ENCODE results near the gene SPNS1. TPM values are rescaled to one million over a fixed set of nuclear protein-coding genes. Genes with fewer than 3 reads are reported as not detected.

Gene SPNS1
- total and polyA plus RNA-seq, 4 donors = 11.5 to 20.5 (median 15.7) TPM

- DNase-seq (ENCODE audit: low spot score) = no peak
- Histone ChIP-seq H3K4me1 (ENCODE audit: control insufficient read depth in 4 of 4, insufficient read depth in 4 of 4, low read length in 3 of 4) (peaks cover 0 to 7% (median 2%) of the 10 kb centered on the region in 4 donors), H3K4me3 (ENCODE audit: low read depth in 1 of 3, low read length in 3 of 3) (no peak overlapping the region), H3K9me3 (ENCODE audit: control insufficient read depth in 4 of 4, low read length in 3 of 4) (no peaks in the 10 kb centered on the region), H3K9ac (ENCODE audit: low read depth in 1 of 2, low read length in 2 of 2) (no peak overlapping the region), H3K36me3 (ENCODE audit: control insufficient read depth in 4 of 4, insufficient read depth in 3 of 4, low read depth in 1 of 4, low read length in 3 of 4) (no peaks in the 10 kb centered on the region), H3K27ac (ENCODE audit: low read depth in 1 of 2, low read length in 2 of 2) (no peak overlapping the region), H3K27me3 (ENCODE audit: control insufficient read depth in 4 of 4, insufficient read depth in 4 of 4, low read length in 3 of 4) (no peaks in the 10 kb centered on the region)
- WGBS = 89% methylated on average over 3 of the region's 3 CpGs
- no peak for TF ChIP-seq RXRA (IDR thresholded peaks at IDR 0.05)
- no peak for TF ChIP-seq HNF4G (IDR thresholded peaks at IDR 0.05)
- TF ChIP-seq RAD21 (IDR thresholded peaks at IDR 0.05) = no peak
- TF ChIP-seq FOXA1 (IDR thresholded peaks at IDR 0.05) = no peak
- no peak for TF ChIP-seq EGR1 (IDR thresholded peaks at IDR 0.05; ENCODE audit: low read depth in 2 of 2)
- no peak for TF ChIP-seq TAF1 (conservative IDR thresholded peaks at IDR 0.05)
- TF ChIP-seq MAX (IDR thresholded peaks at IDR 0.05) = no peak
- no peak for TF ChIP-seq YY1 (IDR thresholded peaks at IDR 0.05)
- no peak for TF ChIP-seq SP1 (IDR thresholded peaks at IDR 0.05)
- TF ChIP-seq GABPA (IDR thresholded peaks at IDR 0.05 in 1 of 2, conservative IDR thresholded peaks at IDR 0.05 in 1 of 2) = no peak
- no peak for TF ChIP-seq CTCF (IDR thresholded peaks at IDR 0.05; ENCODE audit: low read depth, low read length, missing input control)
- TF ChIP-seq JUND (IDR thresholded peaks at IDR 0.05) = no peak
- TF ChIP-seq FOXA2 (IDR thresholded peaks at IDR 0.05) = no peak
- no peak for TF ChIP-seq HNF4A (conservative IDR thresholded peaks at IDR 0.05)
- TF ChIP-seq ATF3 (IDR thresholded peaks at IDR 0.05) = no peak
These were observed 44.4 kb upstream of the SPNS1 start for GRCh38 chr16:28930203-28930602.

GRCh38 chr16:28930652-28931051 lies 43.9 kb upstream of the SPNS1 start:
- DNase-seq (ENCODE audit: low spot score) = no peak
- H3K27ac ChIP-seq (ENCODE audit: low read depth in 1 of 2, low read length in 2 of 2) = no peak overlapping the region
- no peak overlapping the region for H3K4me3 ChIP-seq (ENCODE audit: low read depth in 1 of 3, low read length in 3 of 3)
- peaks cover 0 to 4% (median 2%) of the 10 kb centered on the region in 4 donors for H3K4me1 ChIP-seq (ENCODE audit: control insufficient read depth in 4 of 4, insufficient read depth in 4 of 4, low read length in 3 of 4)
- H3K9ac ChIP-seq (ENCODE audit: low read depth in 1 of 2, low read length in 2 of 2) = no peak overlapping the region
- no peak for TF ChIP-seq YY1 (IDR thresholded peaks at IDR 0.05)
- TF ChIP-seq REST (IDR thresholded peaks at IDR 0.05) = no peak
- no peak for TF ChIP-seq NR2F2 (IDR thresholded peaks at IDR 0.05)
- no peaks in the 10 kb centered on the region for H3K27me3 ChIP-seq (ENCODE audit: control insufficient read depth in 4 of 4, insufficient read depth in 4 of 4, low read length in 3 of 4)
- 89% methylated on average over 3 of the region's 3 CpGs for WGBS
- no peaks in the 10 kb centered on the region for H3K36me3 ChIP-seq (ENCODE audit: control insufficient read depth in 4 of 4, insufficient read depth in 3 of 4, low read depth in 1 of 4, low read length in 3 of 4)
- no peaks in the 10 kb centered on the region for H3K9me3 ChIP-seq (ENCODE audit: control insufficient read depth in 4 of 4, low read length in 3 of 4)

Data from liver (tissue), 9 donors.